ENCODE data around the gene HAAO. TPM values are rescaled to one million over a fixed set of nuclear protein-coding genes. Genes with fewer than 3 reads are reported as not detected.

Gene HAAO
- total and polyA plus RNA-seq, 2 of the 8 experiments (the other 6 are each of a cell fraction or from before 2014, with no cell fraction given), result 2.5 to 7.0 TPM

DNA sequence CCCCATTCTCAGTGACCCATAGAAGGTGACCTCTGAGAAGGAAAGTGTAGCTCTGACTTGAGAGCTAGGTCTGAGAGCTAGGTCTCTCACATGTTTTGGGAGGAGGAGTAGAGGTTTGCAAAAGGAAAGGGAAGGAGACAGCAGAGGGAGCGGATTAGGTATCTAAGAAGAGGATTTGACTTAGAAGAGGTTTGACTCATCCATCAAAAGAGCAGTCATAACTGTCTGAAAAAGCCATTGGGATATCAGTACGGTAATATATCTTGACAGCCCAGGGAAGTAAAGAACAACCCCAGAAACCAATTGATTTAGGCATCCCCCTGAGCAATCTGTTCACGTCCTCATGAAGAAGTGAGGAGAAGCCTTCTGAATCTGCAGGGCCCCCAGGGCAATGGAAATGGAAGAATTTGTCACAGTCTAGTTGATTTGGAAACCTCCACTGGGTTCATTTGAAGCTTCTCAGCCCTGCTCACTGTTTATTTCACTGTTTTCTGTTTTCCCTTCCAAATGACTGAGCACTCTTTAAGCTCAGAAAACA lies 47.8 kb downstream of the HAAO start:
- no peak for TF ChIP-seq SP4 (IDR thresholded peaks at IDR 0.05; ENCODE audit: low read length)
- no peak for TF ChIP-seq RXRA (IDR thresholded peaks at IDR 0.05; ENCODE audit: insufficient read depth, low read depth, low read length)
- no peak overlapping the region for H3K27ac ChIP-seq (ENCODE audit: low read depth, low read length)

More for the DNA sequence above, 47.8 kb downstream of the HAAO start:
- Histone ChIP-seq H3K4me2 (ENCODE audit: insufficient read depth in 1 of 2, low read depth in 2 of 2, low read length in 2 of 2) (no peak overlapping the region), H2AK5ac (ENCODE audit: low read depth, low read length) (no peak overlapping the region), H4K8ac (ENCODE audit: extremely low read depth, insufficient read depth, low read length) (no peak overlapping the region), H2BK5ac (ENCODE audit: low read depth, low read length) (no peak overlapping the region), H4K91ac (replicated peaks; ENCODE audit: insufficient read length, low read length) (no peak overlapping the region), H3K23ac (ENCODE audit: insufficient read length) (no peak overlapping the region), H2BK15ac (ENCODE audit: low read length) (no peak overlapping the region), H3K9ac (replicated peaks in 1 of 4; ENCODE audit: extremely low read depth in 1 of 4, low read depth in 3 of 4, low read length in 3 of 4) (no peak overlapping the region), H3K4me1 (replicated peaks in 1 of 4; ENCODE audit: control insufficient read depth in 3 of 4, insufficient read depth in 4 of 4, low read length in 3 of 4) (no peaks in the 10 kb centered on the region), H3K9me3 (ENCODE audit: insufficient read depth in 2 of 2, low read depth in 1 of 2, low read length in 1 of 2) (peaks cover 0 to 2% of the 10 kb centered on the region in 2 experiments; a peak in 1 of 4 replicates), H3K4me3 (ENCODE audit: extremely low read depth in 1 of 4, insufficient read depth in 2 of 4, low read depth in 3 of 4, low read length in 4 of 4) (no peak overlapping the region), H3K4ac (replicated peaks; ENCODE audit: insufficient read length, low read depth, low read length) (no peak overlapping the region), H3K23me2 (ENCODE audit: low read depth, low read length) (no peaks in the 10 kb centered on the region), H3K27me3 (replicated peaks in 1 of 4; ENCODE audit: control insufficient read depth in 3 of 4, extremely low read depth in 1 of 4, insufficient read depth in 3 of 4, low read length in 3 of 4) (no peaks in the 10 kb centered on the region), H3K79me2 (ENCODE audit: control insufficient read depth in 1 of 2, insufficient read depth in 2 of 2, low read length in 2 of 2) (no peaks in the 10 kb centered on the region), H3K56ac (replicated peaks; ENCODE audit: insufficient read length, low read depth, low read length) (no peak overlapping the region), H4K20me1 (replicated peaks in 1 of 2; ENCODE audit: control insufficient read depth in 1 of 2, insufficient read depth in 2 of 2, low read length in 2 of 2) (no peaks in the 10 kb centered on the region), H2BK20ac (ENCODE audit: low read length) (no peak overlapping the region), H2BK120ac (replicated peaks; ENCODE audit: low read depth, low read length) (no peak overlapping the region), H3K79me1 (ENCODE audit: low read depth, low read length) (peaks cover 2% of the 10 kb centered on the region; the same call in 1 of the 2 replicates), H3K36me3 (ENCODE audit: control insufficient read depth in 2 of 4, insufficient read depth in 4 of 4, low read length in 3 of 4) (peaks cover 0 to 6% (median 0%) of the 10 kb centered on the region in 4 experiments; a peak in 2 of 8 replicates), H3K14ac (ENCODE audit: insufficient read length) (no peak overlapping the region), H2AFZ (ENCODE audit: low read length) (no peak overlapping the region), H3K18ac (ENCODE audit: extremely low read depth, low read length) (no peak overlapping the region), H4K5ac (ENCODE audit: insufficient read length, low read depth, low read length) (no peak overlapping the region), H2BK12ac (ENCODE audit: low read depth, low read length) (no peak overlapping the region)
- FAIRE-seq (no peak), DNase-seq (ENCODE audit: low read depth in 1 of 2, low spot score in 2 of 2) (no peak)
- WGBS, 2 experiments (ENCODE audit: extremely low coverage in 1 of 2, insufficient coverage in 1 of 2, insufficient read length in 1 of 2, insufficient replicate concordance in 2 of 2, low coverage in 1 of 2, low lambda C conversion rate in 2 of 2, missing lambda C conversion rate in 1 of 2), result 89% methylated on average over 3 of the region's 3 CpGs; no CpG with 5 or more reads in 1 of the 2 experiments
- POLR2A ChIA-PET (ENCODE audit: partially characterized antibody), result no interaction called here
- CTCF ChIA-PET (ENCODE audit: partially characterized antibody), result interaction anchor here (0.8 to 1.5 kb wide), 4 partner anchors 10 to 37 kb away, joined by 3 read pairs; no protein-coding TSS in a partner anchor

Measured in H1 (cell line).